Right cardiac atrium (tissue), 5 donors: ENCODE measurements around the gene OXER1. TPM values are rescaled to one million over a fixed set of nuclear protein-coding genes. Genes with fewer than 3 reads are reported as not detected.
A peak's percentile ranks its signal among the peaks of the same experiment; 100 is the strongest.

Source experiments
- ATAC-seq, 2 donors: fragments of 200-7000 bp; cut with Tn5 transposase; one replicate each; pipeline versions ENCODE4 v1.8.0 to v1.9.1; 2020; ENCODE audit warnings: moderate library complexity in 2 of 2, mild to moderate bottlenecking in 1 of 2
- DNase-seq, 3 donors: peaks; one replicate each; pipeline ENCODE4 v3.0.0-alpha.2; 2020
- H3K27ac ChIP-seq: one replicate; pipeline ENCODE4 v1.5.1; 2013; ENCODE audit warnings: mild to moderate bottlenecking, low read length, control low read depth, moderate library complexity
- H3K27me3 ChIP-seq: one replicate; pipeline ENCODE4 v1.6.1; 2013; ENCODE audit not compliant: control insufficient read depth, insufficient read depth
- H3K4me1 ChIP-seq: one replicate; pipeline ENCODE4 v1.6.1; 2013; ENCODE audit warnings: low read length; ENCODE audit not compliant: control insufficient read depth, insufficient read depth
- H3K4me3 ChIP-seq: one replicate; pipeline ENCODE4 v1.5.1; 2013; ENCODE audit warnings: low read length, control low read depth
- H3K9me3 ChIP-seq: one replicate; pipeline ENCODE4 v1.6.1; 2013; ENCODE audit warnings: low read length; ENCODE audit not compliant: control insufficient read depth
- WGBS: extraction: QIAGEN DNeasy Blood & Tissue Kit; methylation state at CpG from one replicate; pipeline ENCODE4 v1.1.7; 2013; 5-methylcytosine and 5-hydroxymethylcytosine counted together
- intact Hi-C, 4 donors: fragments of 100-400 bp; cut with DNase I; formaldehyde crosslinking; loops; one replicate each; pipeline versions ENCODE4 v1.11.0 to v1.14.0; 2022 to 2023
- polyA plus RNA-seq: library from polyadenylated mRNA; stranded (reverse); fragments of 200-250 nt; gene quantifications from one replicate; pipeline ENCODE4 v1.2.3, GENCODE V29; 2013
- total RNA-seq, 4 donors: library from RNA; stranded (reverse); fragmentation: NEBNext Ultra II Directional; extraction: Animal tissue kit (Norgen Biotek cat#: 25700); gene quantifications; one replicate each; pipeline ENCODE4 v1.2.1, GENCODE V29; 2021
- donor health status: healthy with polysubstance abuse.
- donor health status: DM: no; HTN: yes; CAD: no.
- donor health status: DM: no; HTN: no; CAD: no.
- donor health status: DM: no; HTN: yes; CAD: no; lungs with severe emphysema.
- donor health status: DM: yes; HTN: yes; CAD: no.

OXER1 gene
- total and polyA plus RNA-seq, 5 donors: 0.66 to 1.6 (median 0.70) TPM

DNA sequence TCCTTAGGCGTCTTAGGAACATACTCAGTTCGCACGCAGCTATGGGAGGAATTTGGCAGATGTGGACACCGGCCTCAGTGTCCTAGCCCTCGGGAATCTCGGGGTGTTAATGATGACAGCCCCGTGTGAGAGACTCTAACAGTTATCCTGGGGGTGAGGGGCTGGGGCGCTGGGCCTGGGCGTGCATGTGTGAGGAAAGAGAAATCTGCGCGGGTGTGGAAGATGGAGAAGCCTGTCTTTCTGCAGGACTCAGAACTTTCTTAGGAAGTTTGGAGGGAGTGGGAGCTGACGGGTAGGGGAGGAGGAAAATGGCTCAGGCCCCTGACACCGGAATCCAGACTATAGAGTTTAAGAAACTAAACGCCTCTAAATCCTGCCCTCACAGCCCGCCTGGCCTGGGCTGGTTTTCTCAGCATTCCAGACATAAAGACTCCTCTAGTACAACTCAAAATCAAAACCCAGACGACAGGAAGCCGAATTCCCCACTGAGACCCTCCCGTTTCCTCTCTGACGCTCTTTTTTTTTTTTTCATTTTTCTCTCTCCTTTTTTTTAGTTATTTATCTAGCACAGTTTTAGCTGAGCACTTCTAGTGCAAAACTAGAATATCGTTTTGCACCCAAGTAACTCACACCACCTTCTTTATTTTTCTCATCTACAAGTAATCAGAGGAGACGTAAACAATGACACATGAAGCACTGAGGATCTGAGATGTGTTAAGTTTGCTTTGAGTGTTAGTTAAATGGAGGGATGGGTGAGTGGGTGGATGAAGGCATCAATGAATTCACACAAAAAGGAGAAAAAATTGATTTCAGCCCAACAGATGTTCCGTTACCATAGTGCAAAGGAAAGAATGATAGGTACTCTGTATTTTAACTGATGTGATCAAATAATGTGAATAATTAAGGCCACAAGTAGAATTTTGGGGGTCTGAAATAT lies 29.7 kb upstream of the OXER1 start:
- peaks cover 2% of the 10 kb centered on the region for H3K4me1 ChIP-seq
- ATAC-seq (peak in 1 of 2 donors; percentile 4), DNase-seq (peak in 2 of 3 donors; percentile 58 to 70)
- H3K4me3 ChIP-seq: peak overlapping the region; percentile 68
- H3K27me3 ChIP-seq: no peaks in the 10 kb centered on the region
- no peaks in the 10 kb centered on the region for H3K9me3 ChIP-seq
- WGBS: 25% methylated on average over 22 of the region's 22 CpGs
- peak overlapping the region; percentile 34 for H3K27ac ChIP-seq
- intact Hi-C loops: no loop called here

DNA sequence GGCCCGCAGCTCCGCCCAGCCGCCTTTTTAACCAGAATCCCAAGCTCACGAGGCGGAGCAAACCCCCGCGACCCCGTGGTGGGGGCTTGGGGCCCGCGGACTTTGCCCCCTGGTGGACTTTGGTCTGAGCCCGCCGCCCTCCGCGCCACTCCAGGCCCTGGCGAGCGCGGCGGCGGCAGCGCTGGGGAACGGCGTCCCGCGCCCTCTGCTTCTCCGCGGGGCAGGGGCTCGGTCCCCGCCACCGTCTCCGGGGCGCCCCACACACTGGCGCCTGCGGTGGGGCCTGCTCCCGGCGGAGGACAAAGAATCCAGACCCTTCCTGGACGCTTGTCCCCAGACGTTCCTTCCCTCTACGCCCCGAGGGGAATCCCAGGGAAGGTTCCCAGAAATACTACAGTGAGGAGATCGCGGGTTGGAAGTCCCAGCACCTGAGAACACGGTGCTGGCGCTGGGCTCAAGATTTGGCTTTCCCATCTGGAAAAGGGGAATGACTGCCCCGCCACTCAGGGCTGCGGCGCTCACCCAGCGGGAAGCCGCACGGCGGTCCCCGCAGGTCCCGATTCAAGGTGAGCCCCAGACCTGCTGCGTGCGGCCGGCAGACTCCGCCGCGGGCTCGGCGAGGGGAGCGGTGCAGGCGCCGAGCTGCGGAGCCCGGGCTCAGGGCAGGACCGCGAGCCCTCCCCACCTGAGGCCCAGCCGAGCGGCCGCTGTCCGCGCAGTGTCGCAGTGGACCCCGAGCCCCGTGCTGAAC lies 28.8 kb upstream of the OXER1 start, which contains the start of gene HAAO:
TSS of gene HAAO (minus strand) at position 1 of the 751 bp plus-strand sequence. CDS start 47 bp downstream, outside the sequence.
- H3K4me1 ChIP-seq: peaks cover 2% of the 10 kb centered on the region
- DNase-seq (peak; percentile 66 to 90 (median 89)), ATAC-seq (peak; percentile 63 to 73)
- H3K9me3 ChIP-seq: no peaks in the 10 kb centered on the region
- H3K27ac ChIP-seq: peak within 1 kb of the TSS; percentile 34
- intact Hi-C loops: no loop called here
- H3K4me3 ChIP-seq: peak within 1 kb of the TSS; percentile 68
- under 1% methylated on average over 75 of the region's 75 CpGs for WGBS
- no peaks in the 10 kb centered on the region for H3K27me3 ChIP-seq

GRCh38 chr2:42792087-42792582 lies 28.2 kb upstream of the OXER1 start:
- Histone ChIP-seq H3K9me3 (no peaks in the 10 kb centered on the region), H3K4me1 (peaks cover 2% of the 10 kb centered on the region), H3K27me3 (no peaks in the 10 kb centered on the region), H3K27ac (peak overlapping the region; percentile 34), H3K4me3 (peak overlapping the region; percentile 68)
- DNase-seq: no peak
- 8% methylated on average over 18 of the region's 18 CpGs for WGBS
- intact Hi-C loops: no loop called here
- peak; percentile 76 to 79 for ATAC-seq

DNA sequence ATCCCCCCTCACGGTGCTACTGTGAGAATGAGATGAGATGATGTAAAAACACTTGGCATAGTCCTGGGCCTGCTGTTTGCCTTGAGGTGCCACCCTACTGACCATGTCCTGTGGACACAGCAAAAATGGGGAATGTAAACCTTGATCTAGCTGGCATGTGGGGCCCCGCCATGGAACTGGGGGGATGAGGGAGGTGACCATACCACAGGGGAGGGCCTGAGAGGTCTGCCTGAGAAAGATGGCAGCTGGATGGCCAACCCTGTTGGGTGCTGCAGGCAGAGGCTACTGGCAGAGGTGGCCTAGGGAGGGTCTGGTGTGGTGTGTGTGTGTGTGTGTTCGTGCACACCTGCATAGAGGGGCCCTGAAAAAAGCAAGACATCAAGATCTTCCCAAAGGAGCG lies 27.7 kb upstream of the OXER1 start:
- Histone ChIP-seq H3K4me1 (peaks cover 2% of the 10 kb centered on the region), H3K27me3 (no peaks in the 10 kb centered on the region), H3K27ac (no peak overlapping the region), H3K9me3 (no peaks in the 10 kb centered on the region), H3K4me3 (no peak overlapping the region)
- DNase-seq (no peak), ATAC-seq (no peak)
- intact Hi-C loops: no loop called here
- WGBS: 65% methylated on average over 4 of the region's 4 CpGs

- 88% methylated on average over 2 of the region's 2 CpGs for WGBS
- intact Hi-C loops: no loop called here
- DNase-seq (no peak), ATAC-seq (no peak)
- H3K9me3 ChIP-seq: no peaks in the 10 kb centered on the region
- no peak overlapping the region for H3K4me3 ChIP-seq
- peaks cover 2% of the 10 kb centered on the region for H3K4me1 ChIP-seq
- H3K27me3 ChIP-seq: no peaks in the 10 kb centered on the region
- no peak overlapping the region for H3K27ac ChIP-seq
These were observed 25.8 kb upstream of the OXER1 start for GRCh38 chr2:42789751-42790150.

DNA sequence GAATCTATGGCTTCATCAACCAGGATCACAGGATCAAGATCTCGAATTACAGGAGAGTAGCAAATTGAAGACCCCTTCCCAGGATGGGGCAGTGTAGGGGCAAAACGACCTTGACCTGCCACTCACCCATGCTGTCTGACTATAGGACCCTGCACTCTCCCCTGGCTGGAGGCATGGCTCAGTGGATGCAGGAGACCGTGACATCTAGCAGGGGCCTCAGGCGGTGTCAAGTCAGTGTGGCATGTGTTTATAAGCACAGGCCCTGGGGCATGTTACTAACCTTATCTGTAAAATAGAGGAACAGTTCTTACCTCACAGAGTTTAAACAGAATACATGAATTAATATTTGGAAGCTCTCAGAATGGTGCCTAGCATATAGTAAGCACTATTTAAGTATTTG lies 24.9 kb upstream of the OXER1 start:
- 69% methylated on average over 4 of the region's 4 CpGs for WGBS
- Histone ChIP-seq H3K9me3 (no peaks in the 10 kb centered on the region), H3K4me3 (no peak overlapping the region), H3K27ac (no peak overlapping the region), H3K27me3 (no peaks in the 10 kb centered on the region), H3K4me1 (peaks cover 2% of the 10 kb centered on the region)
- intact Hi-C loops: no loop called here
- DNase-seq (no peak), ATAC-seq (no peak)

DNA sequence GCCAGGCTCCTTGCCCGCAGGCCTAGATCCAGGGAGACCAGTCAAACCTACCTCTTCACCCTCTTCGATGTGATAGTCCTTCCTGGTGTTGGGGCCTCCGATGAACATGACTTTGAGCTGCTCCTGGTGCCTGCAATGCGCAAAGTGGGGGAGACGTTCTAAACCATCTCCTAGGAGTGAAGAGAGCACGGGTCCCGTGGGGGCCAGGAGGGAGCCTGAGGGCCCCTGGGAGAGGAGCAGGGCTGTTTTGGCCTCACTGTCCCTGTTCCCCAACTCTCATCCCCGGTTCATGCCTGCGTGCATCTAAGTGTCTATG lies 24.5 kb upstream of the OXER1 start:
- Histone ChIP-seq H3K4me1 (peaks cover 2% of the 10 kb centered on the region), H3K9me3 (no peaks in the 10 kb centered on the region), H3K27ac (no peak overlapping the region), H3K4me3 (no peak overlapping the region), H3K27me3 (no peaks in the 10 kb centered on the region)
- intact Hi-C loops: no loop called here
- ATAC-seq (no peak), DNase-seq (no peak)
- 73% methylated on average over 9 of the region's 9 CpGs for WGBS

DNA sequence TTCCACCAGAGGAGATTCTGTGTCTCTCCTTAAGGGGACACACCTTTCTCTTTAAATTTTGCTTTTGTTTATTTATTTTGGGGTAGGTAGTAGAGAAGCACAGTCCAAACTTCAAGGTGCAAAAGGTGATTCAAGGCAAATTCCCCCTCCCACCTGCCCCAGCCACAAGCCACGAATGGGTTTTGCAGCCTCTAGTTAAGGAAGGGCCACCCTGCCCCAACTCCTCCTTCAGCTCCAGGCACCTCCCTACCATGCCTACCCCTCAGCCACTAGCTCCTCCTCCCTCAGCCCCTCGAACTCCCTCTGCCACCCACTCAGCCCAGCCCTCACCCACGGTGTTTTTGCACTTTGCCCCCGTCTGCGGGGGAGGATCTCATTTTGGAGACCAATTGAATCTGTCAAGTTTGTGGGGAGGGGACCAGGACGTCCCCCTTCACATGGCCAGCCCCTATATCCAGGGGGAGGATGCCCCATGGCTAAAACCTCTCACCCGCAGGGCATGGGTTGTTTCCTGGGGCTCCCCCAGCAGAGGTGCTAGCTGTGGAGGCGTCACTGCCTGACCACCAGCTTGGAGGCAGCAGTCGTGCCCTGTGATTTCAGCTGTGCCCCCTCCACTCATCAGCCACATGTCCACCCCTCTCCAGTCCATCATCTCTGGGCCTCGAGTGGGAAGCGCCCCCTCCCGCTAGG lies 24.0 kb upstream of the OXER1 start:
- H3K4me3 ChIP-seq: no peak overlapping the region
- no peaks in the 10 kb centered on the region for H3K27me3 ChIP-seq
- no peak for DNase-seq
- 76% methylated on average over 12 of the region's 12 CpGs for WGBS
- ATAC-seq: no peak
- intact Hi-C loops: no loop called here
- H3K27ac ChIP-seq: no peak overlapping the region
- peaks cover 2% of the 10 kb centered on the region for H3K4me1 ChIP-seq
- H3K9me3 ChIP-seq: no peaks in the 10 kb centered on the region

DNA sequence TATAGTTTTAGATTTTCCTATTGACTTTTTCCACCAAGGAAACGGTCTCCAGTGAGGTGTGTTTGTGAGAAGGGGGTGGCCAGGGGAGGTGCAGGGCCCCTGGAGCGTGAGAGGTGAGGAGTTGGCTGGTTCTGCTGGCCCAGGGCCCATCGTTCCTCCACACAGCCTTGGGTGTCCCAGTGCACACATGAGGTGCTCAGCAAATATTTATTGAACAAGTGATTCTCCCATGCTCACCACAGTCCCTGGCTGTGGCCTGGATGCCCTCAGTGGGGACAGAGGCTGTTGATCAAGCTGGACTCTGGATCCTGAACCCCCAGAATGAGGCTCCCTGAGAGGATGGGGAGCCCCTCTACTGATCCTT lies 23.5 kb upstream of the OXER1 start:
- 95% methylated on average over 3 of the region's 3 CpGs for WGBS
- DNase-seq (peak in 1 of 3 donors; percentile 45), ATAC-seq (no peak)
- no peaks in the 10 kb centered on the region for H3K9me3 ChIP-seq
- intact Hi-C loops: no loop called here
- H3K4me3 ChIP-seq: no peak overlapping the region
- no peaks in the 10 kb centered on the region for H3K27me3 ChIP-seq
- no peak overlapping the region for H3K27ac ChIP-seq
- H3K4me1 ChIP-seq: peaks cover 2% of the 10 kb centered on the region

DNA sequence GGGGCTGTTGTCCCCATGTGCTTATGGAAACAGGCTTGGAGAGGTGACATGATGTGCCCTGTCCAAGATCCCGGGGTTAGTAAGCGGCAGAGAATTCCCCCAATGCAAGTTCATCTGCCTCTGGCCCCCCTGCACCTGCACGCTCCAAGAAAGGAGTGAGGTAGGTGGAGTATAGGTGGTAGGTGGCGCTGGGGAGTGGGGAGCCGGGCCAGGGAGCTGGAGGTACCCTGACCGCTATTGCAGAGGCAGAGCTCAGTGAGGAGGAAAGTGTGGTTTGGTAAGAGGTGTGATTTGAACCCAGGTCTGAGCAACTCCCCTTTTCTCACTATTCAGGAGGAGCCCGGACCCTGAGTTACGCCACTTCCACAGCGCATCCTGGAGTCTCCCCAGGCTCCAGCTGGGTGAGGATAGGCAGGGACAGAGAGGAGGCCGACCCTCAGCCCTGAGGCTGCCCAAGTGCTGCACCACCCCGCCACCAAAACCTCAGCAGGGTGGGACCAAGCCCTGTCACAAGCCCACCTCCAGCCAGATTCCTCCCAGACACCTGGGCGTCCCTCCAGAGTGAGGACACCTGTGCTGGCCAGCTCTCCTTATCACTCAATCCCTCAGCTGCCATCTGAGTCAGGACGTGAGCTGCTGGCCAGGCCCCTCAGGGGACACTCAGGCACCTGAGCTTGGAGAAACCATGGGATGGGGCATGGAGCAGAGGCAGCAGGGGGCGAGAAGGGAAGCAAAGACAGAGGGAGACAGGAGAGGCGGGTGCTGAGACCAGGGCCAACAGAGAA lies 22.8 kb upstream of the OXER1 start:
- H3K9me3 ChIP-seq: no peaks in the 10 kb centered on the region
- intact Hi-C loops: no loop called here
- DNase-seq: no peak
- peaks cover 2% of the 10 kb centered on the region for H3K4me1 ChIP-seq
- H3K27ac ChIP-seq: no peak overlapping the region
- no peak overlapping the region for H3K4me3 ChIP-seq
- WGBS: 82% methylated on average over 15 of the region's 15 CpGs
- no peaks in the 10 kb centered on the region for H3K27me3 ChIP-seq
- no peak for ATAC-seq
